HG02884 (cell line): ENCODE data around the gene RBL2.
"Not testable (repeated sequence)": the region's sequence is repeated elsewhere in the genome, so short reads cannot be mapped to it uniquely, and the experiment has no call there.

ENCODE experiments used
- ATAC-seq: cut with Tn5 transposase; IDR thresholded peaks from one replicate; pipeline ENCODE4 v1.9.1; 2021; ENCODE audit warnings: mild to moderate bottlenecking, moderate library complexity; ENCODE audit not compliant: unreplicated experiment

Gene RBL2

GRCh38 chr16:53434377-53435065 is at the start of gene RBL2:
Gene RBL2, plus strand, starts transcription at chr16:53434471. Its CDS starts 86 bp downstream, at chr16:53434557.
- ATAC-seq = peak; percentile 74

GRCh38 chr16:53384610-53385009 is 49.7 kb upstream of the RBL2 start:
- not testable (repeated sequence) for ATAC-seq

GRCh38 chr16:53404959-53405358 is 29.3 kb upstream of the RBL2 start:
- no peak for ATAC-seq

GRCh38 chr16:53412549-53412948 is 21.7 kb upstream of the RBL2 start:
- no peak for ATAC-seq

GRCh38 chr16:53413864-53414263 is 20.4 kb upstream of the RBL2 start:
- no peak for ATAC-seq

- ATAC-seq = no peak
These were observed 19.9 kb upstream of the RBL2 start for GRCh38 chr16:53414381-53414780.

GRCh38 chr16:53415504-53415903 is 18.8 kb upstream of the RBL2 start:
- ATAC-seq = no peak

- no peak for ATAC-seq
These were observed 17.3 kb upstream of the RBL2 start for GRCh38 chr16:53417011-53417410.

GRCh38 chr16:53417976-53418375 is 16.3 kb upstream of the RBL2 start:
- no peak for ATAC-seq

- ATAC-seq = not testable (repeated sequence)
These were observed 14.9 kb upstream of the RBL2 start for GRCh38 chr16:53419383-53419709.

GRCh38 chr16:53421248-53421647 is 13.0 kb upstream of the RBL2 start:
- no peak for ATAC-seq

- not testable (repeated sequence) for ATAC-seq
These were observed 10.3 kb upstream of the RBL2 start for GRCh38 chr16:53423968-53424367.

- ATAC-seq = no peak
These were observed 5.6 kb upstream of the RBL2 start for GRCh38 chr16:53428681-53429080.

GRCh38 chr16:53429221-53429943 is 4.9 kb upstream of the RBL2 start:
- ATAC-seq = no peak

GRCh38 chr16:53430363-53430762 is 3.9 kb upstream of the RBL2 start:
- ATAC-seq = no peak

GRCh38 chr16:53433509-53433908 is 762 bp upstream of the RBL2 start:
- no peak for ATAC-seq

- ATAC-seq = no peak
These were observed 318 bp upstream of the RBL2 start for GRCh38 chr16:53433930-53434376.

- ATAC-seq = peak; percentile 78
These were observed 906 bp downstream of the RBL2 start for GRCh38 chr16:53435066-53435688.

GRCh38 chr16:53440125-53440524 is 5.9 kb downstream of the RBL2 start:
- no peak for ATAC-seq

GRCh38 chr16:53445534-53445933 is 11.3 kb downstream of the RBL2 start:
- ATAC-seq = no peak

- ATAC-seq = no peak
These were observed 11.8 kb downstream of the RBL2 start for GRCh38 chr16:53446090-53446489.
